PC-9 (cell line): Measurements from ENCODE around the gene MTF2. TPM values are rescaled to one million over a fixed set of nuclear protein-coding genes. Genes with fewer than 3 reads are reported as not detected.

Experiments used
- BruUV-seq: library from RNA; stranded (reverse); fragments of 400-500 nt; replicated peaks from 2 replicates; lab custom pipeline; 2021; lab: Mats Ljungman, UMichigan
- CTCF ChIA-PET: fragments of 300-600 bp; sonication (Branson Sonifier 250); formaldehyde crosslinking; loops from one replicate; lab custom pipeline; 2022; ENCODE audit warnings: antibody characterized with exemption; lab: Charles Lee
- POLR2A ChIA-PET: fragments of 300-600 bp; sonication (Branson Sonifier 250); formaldehyde crosslinking; loops from one replicate; lab custom pipeline; 2022; ENCODE audit warnings: antibody characterized with exemption; ENCODE audit not compliant: unreplicated experiment; lab: Charles Lee
- DNase-seq, 2 experiments: peaks; one replicate each; pipeline versions ENCODE4 v3.0.0 to v3.0.0-alpha.2; 2015 to 2022; ENCODE audit warnings: mixed read lengths in 1 of 2
- H2AFZ ChIP-seq: fragments of 200-600 bp; sonication (generic); 2 replicates; pipeline ENCODE4 v1.8.1; 2017; ENCODE audit warnings: antibody characterized with exemption
- H3F3A ChIP-seq: fragments of 200-600 bp; sonication (generic); 2 replicates; pipeline ENCODE4 v1.8.1; 2017; ENCODE audit warnings: antibody characterized with exemption, mild to moderate bottlenecking, low read depth; ENCODE audit not compliant: insufficient read depth
- H3K27ac ChIP-seq: fragments of 200-600 bp; sonication (generic); 2 replicates; pipeline ENCODE4 v1.6.1; 2016; ENCODE audit warnings: mixed run types
- H3K27me3 ChIP-seq: fragments of 200-600 bp; sonication (generic); 2 replicates; pipeline ENCODE4 v1.6.1; 2016; ENCODE audit warnings: low read depth, mixed run types; ENCODE audit not compliant: insufficient read depth
- H3K36me3 ChIP-seq: fragments of 200-600 bp; sonication (generic); 2 replicates; pipeline ENCODE4 v1.6.1; 2016; ENCODE audit warnings: low read depth, mixed run types
- H3K4me1 ChIP-seq: fragments of 200-600 bp; sonication (generic); replicated peaks from 2 replicates; pipeline ENCODE4 v1.6.1; 2016; ENCODE audit warnings: mixed run types; ENCODE audit not compliant: insufficient read depth
- H3K4me2 ChIP-seq: fragments of 200-600 bp; sonication (generic); 2 replicates; pipeline ENCODE4 v1.6.1; 2017; ENCODE audit warnings: mixed run types
- H3K4me3 ChIP-seq: fragments of 200-600 bp; sonication (generic); 2 replicates; pipeline ENCODE4 v1.6.1; 2016; ENCODE audit warnings: mixed run types
- H3K79me2 ChIP-seq: fragments of 200-600 bp; sonication (generic); 2 replicates; pipeline ENCODE4 v1.6.1; 2017; ENCODE audit warnings: low read depth, mixed run types
- H3K9me2 ChIP-seq: fragments of 200-600 bp; sonication (generic); 2 replicates; pipeline ENCODE4 v1.8.1; 2017; ENCODE audit warnings: mild to moderate bottlenecking; ENCODE audit not compliant: insufficient read depth
- H3K9me3 ChIP-seq: fragments of 200-600 bp; sonication (generic); 2 replicates; pipeline ENCODE4 v1.8.1; 2016; ENCODE audit warnings: low read depth; ENCODE audit not compliant: insufficient read depth
- H4K20me1 ChIP-seq: fragments of 200-600 bp; sonication (generic); 2 replicates; pipeline ENCODE4 v1.8.1; 2017; ENCODE audit not compliant: insufficient read depth
- CTCF ChIP-seq: fragments of 200-600 bp; sonication (generic); conservative IDR thresholded peaks from 2 replicates; pipeline ENCODE4 v1.6.1; 2017; ENCODE audit warnings: mixed run types, antibody characterized with exemption, mild to moderate bottlenecking, moderate library complexity
- EZH2 ChIP-seq: fragments of 200-600 bp; sonication (generic); IDR thresholded peaks from 2 replicates; pipeline ENCODE4 v1.8.0; 2017; ENCODE audit warnings: antibody characterized with exemption, low read depth
- intact Hi-C: fragments of 100-400 bp; cut with micrococcal nuclease; formaldehyde crosslinking; loops from one replicate; pipeline ENCODE4 v1.10.0; 2022; ENCODE audit not compliant: unreplicated experiment
- total RNA-seq: library from RNA; stranded (reverse); gene quantifications from 2 replicates; pipeline ENCODE4 v1.2.3, GENCODE V29; 2021

The MTF2 gene
- total RNA-seq, 1 experiment from 2014 or later = 31.7 TPM

- no peaks in the 10 kb centered on the region for H4K20me1 ChIP-seq
- CTCF ChIA-PET = no interaction called here
- no peak overlapping the region for H2AFZ ChIP-seq
- H3K9me3 ChIP-seq = no peaks in the 10 kb centered on the region
- H3K27ac ChIP-seq = no peak overlapping the region
- intact Hi-C loops = no loop called here
- no peaks in the 10 kb centered on the region for H3K9me2 ChIP-seq
- TF ChIP-seq CTCF (no peak), EZH2 (no peak)
- no TSS peak for BruUV-seq
- no peaks in the 10 kb centered on the region for H3K27me3 ChIP-seq
- no peaks in the 10 kb centered on the region for H3K36me3 ChIP-seq
- H3K4me2 ChIP-seq = no peak overlapping the region
- no peaks in the 10 kb centered on the region for H3K4me1 ChIP-seq
- POLR2A ChIA-PET = interaction anchor here (0.6 kb wide), 1 partner anchor 92 kb away, joined by 4 read pairs; no protein-coding TSS in a partner anchor
- H3F3A ChIP-seq = no peaks in the 10 kb centered on the region; the same call in 1 of the 2 replicates
- no peaks in the 10 kb centered on the region for H3K79me2 ChIP-seq
- no peak overlapping the region for H3K4me3 ChIP-seq
- no peak for DNase-seq
These were observed 36.0 kb upstream of the MTF2 start for GRCh38 chr1:93043057-93043557.

DNA sequence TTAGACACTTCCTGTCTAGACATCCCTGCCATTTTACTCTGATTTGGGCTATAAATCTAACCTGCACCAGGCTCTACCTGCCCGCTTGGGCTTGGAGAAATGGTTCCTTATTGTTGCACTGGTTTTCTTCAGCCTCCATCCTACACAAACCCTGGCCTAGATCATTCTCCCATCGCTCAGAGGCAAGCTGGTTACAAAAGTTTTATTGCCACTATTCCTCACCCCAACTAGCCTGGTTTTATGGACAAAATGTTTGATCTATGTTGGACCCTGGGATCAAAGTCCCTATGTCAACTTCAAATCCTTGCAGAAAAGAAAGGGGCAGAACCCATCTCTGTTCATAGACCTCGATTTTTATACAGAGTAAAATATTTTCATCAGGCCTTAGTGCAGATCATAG lies 31.5 kb upstream of the MTF2 start:
- Histone ChIP-seq H3K27ac (no peak overlapping the region), H3F3A (no peaks in the 10 kb centered on the region; the same call in 1 of the 2 replicates), H3K9me3 (no peaks in the 10 kb centered on the region), H2AFZ (no peak overlapping the region; the same call in 1 of the 2 replicates), H4K20me1 (no peaks in the 10 kb centered on the region), H3K9me2 (no peaks in the 10 kb centered on the region), H3K36me3 (no peaks in the 10 kb centered on the region), H3K79me2 (no peaks in the 10 kb centered on the region), H3K27me3 (no peaks in the 10 kb centered on the region), H3K4me2 (no peak overlapping the region), H3K4me1 (no peaks in the 10 kb centered on the region), H3K4me3 (no peak overlapping the region)
- POLR2A ChIA-PET = no interaction called here
- CTCF ChIA-PET = no interaction called here
- TF ChIP-seq EZH2 (no peak), CTCF (no peak)
- intact Hi-C loops = no loop called here
- no peak for DNase-seq
- BruUV-seq = no TSS peak

DNA sequence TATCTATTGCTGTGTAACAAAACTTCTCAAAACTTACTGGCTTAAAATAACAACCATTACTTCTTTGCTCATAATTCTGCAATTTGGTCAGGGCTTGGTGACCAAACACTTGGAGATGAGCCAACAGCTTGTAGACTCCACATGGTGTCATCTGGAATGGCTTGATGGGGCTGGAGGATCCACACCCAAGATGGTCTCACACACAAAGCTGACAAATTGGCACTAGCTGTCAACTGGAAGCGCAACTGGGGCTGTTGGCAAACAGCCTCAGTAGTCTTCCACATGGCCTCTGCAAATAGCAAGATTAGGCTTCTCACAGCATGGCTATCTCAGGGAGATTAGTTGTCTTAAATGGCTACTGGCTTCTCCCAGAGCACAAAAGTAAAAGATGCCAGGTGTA lies 27.1 kb upstream of the MTF2 start:
- no peaks in the 10 kb centered on the region for H3K4me1 ChIP-seq

More for the DNA sequence above, 27.1 kb upstream of the MTF2 start:
- Histone ChIP-seq H3K27ac (no peak overlapping the region), H3K9me3 (no peaks in the 10 kb centered on the region), H3F3A (no peaks in the 10 kb centered on the region; the same call in 1 of the 2 replicates), H3K36me3 (no peaks in the 10 kb centered on the region), H3K4me2 (no peak overlapping the region), H3K4me3 (no peak overlapping the region), H2AFZ (no peak overlapping the region), H4K20me1 (no peaks in the 10 kb centered on the region), H3K27me3 (no peaks in the 10 kb centered on the region), H3K9me2 (no peaks in the 10 kb centered on the region), H3K79me2 (no peaks in the 10 kb centered on the region)
- intact Hi-C loops = no loop called here
- ChIA-PET POLR2A (no interaction called here), CTCF (no interaction called here)
- TF ChIP-seq CTCF (no peak), EZH2 (no peak)
- BruUV-seq = no TSS peak
- no peak for DNase-seq
